Measurements from ENCODE around the gene DBP. TPM values are rescaled to one million over a fixed set of nuclear protein-coding genes. Genes with fewer than 3 reads are reported as not detected.

DBP gene
- total and polyA plus RNA-seq, 2 experiments from 2014 or later: 5.7 to 6.3 TPM

- no peak for ATAC-seq
- Histone ChIP-seq H3K36me3 (ENCODE audit: insufficient read depth) (no peaks in the 10 kb centered on the region), H3K9me2 (ENCODE audit: insufficient read depth) (no peaks in the 10 kb centered on the region), H2AFZ (no peak overlapping the region), H3K27ac (ENCODE audit: low read depth) (no peak overlapping the region), H3K79me2 (replicated peaks; ENCODE audit: insufficient read depth) (peaks cover 11% of the 10 kb centered on the region), H3K4me1 (ENCODE audit: insufficient read depth) (peaks cover 25% of the 10 kb centered on the region), H3K4me2 (no peak overlapping the region), H4K20me1 (replicated peaks; ENCODE audit: insufficient read depth) (peaks cover 13% of the 10 kb centered on the region), H3F3A (replicated peaks; ENCODE audit: low read depth) (peaks cover 31% of the 10 kb centered on the region; the same call in 1 of the 2 replicates), H3K27me3 (ENCODE audit: insufficient read depth) (no peaks in the 10 kb centered on the region), H3K4me3 (no peak overlapping the region)
- TF ChIP-seq CREB1 (CRISPR knock-in tag; IDR thresholded peaks at IDR 0.05; ENCODE audit: low read depth): no peak
- 0 out of 2 replicates have a peak, but pooled peaks have one; percentile 12 for TF ChIP-seq POLR2AphosphoS5 (IDR thresholded peaks at IDR 0.05; ENCODE audit: low read depth)
- Mint-ChIP-seq H3K27me3 (ENCODE audit: insufficient read depth, low read depth, poor library complexity) (peaks cover 33% of the 10 kb centered on the region), H3K9me3 (no peaks in the 10 kb centered on the region; the same call in 1 of the 3 replicates), H3K4me1 (peaks cover 36% of the 10 kb centered on the region), H3K36me3 (ENCODE audit: low read depth) (peaks cover 10% of the 10 kb centered on the region; the same call in 2 of the 3 replicates), H3K4me3 (no peak overlapping the region; the same call in 2 of the 3 replicates), H3K27ac (no peak overlapping the region)
- DNase-seq (ENCODE audit: low spot score): no peak
These were observed 9.3 kb downstream of the DBP start for GRCh38 chr19:48627865-48628314.

- ATAC-seq (no peak), DNase-seq (ENCODE audit: low spot score) (no peak)
- H3K79me2 ChIP-seq (replicated peaks; ENCODE audit: insufficient read depth): peaks cover 11% of the 10 kb centered on the region
- peaks cover 13% of the 10 kb centered on the region for H4K20me1 ChIP-seq (replicated peaks; ENCODE audit: insufficient read depth)
- peaks cover 25% of the 10 kb centered on the region for H3K4me1 ChIP-seq (ENCODE audit: insufficient read depth)
- TF ChIP-seq ZNF462 (CRISPR knock-in tag; IDR thresholded peaks at IDR 0.05) (no peak), POLR2AphosphoS5 (IDR thresholded peaks at IDR 0.05; ENCODE audit: low read depth) (0 out of 2 replicates have a peak, but pooled peaks have one; percentile 7), ETS1 (IDR thresholded peaks at IDR 0.05) (no peak)
- H3K4me2 ChIP-seq: no peak overlapping the region
- H3K27me3 ChIP-seq (ENCODE audit: insufficient read depth): no peaks in the 10 kb centered on the region
- no peak overlapping the region for H3K4me3 ChIP-seq
- H3K9me3 Mint-ChIP-seq: no peaks in the 10 kb centered on the region; the same call in 1 of the 3 replicates
- no peaks in the 10 kb centered on the region for H3K9me2 ChIP-seq (ENCODE audit: insufficient read depth)
- H3K36me3 ChIP-seq (ENCODE audit: insufficient read depth): no peaks in the 10 kb centered on the region
- H3K4me1 Mint-ChIP-seq: peaks cover 32% of the 10 kb centered on the region
- no peak overlapping the region for H3K27ac ChIP-seq (ENCODE audit: low read depth)
- H3K27ac Mint-ChIP-seq: no peak overlapping the region
- H2AFZ ChIP-seq: no peak overlapping the region
- H3F3A ChIP-seq (replicated peaks; ENCODE audit: low read depth): peaks cover 27% of the 10 kb centered on the region; the same call in 1 of the 2 replicates
- H3K27me3 Mint-ChIP-seq (ENCODE audit: insufficient read depth, low read depth, poor library complexity): peaks cover 33% of the 10 kb centered on the region
- peak overlapping the region; percentile 17; the same call in 1 of the 3 replicates for H3K4me3 Mint-ChIP-seq
- H3K36me3 Mint-ChIP-seq (ENCODE audit: low read depth): peaks cover 8% of the 10 kb centered on the region; the same call in 2 of the 3 replicates
These were observed 9.8 kb downstream of the DBP start for GRCh38 chr19:48627201-48627864.

Measured in GM23338 (cell line).